Panc1 (cell line): Measurements from ENCODE around the gene NDUFAF8. TPM values are rescaled to one million over a fixed set of nuclear protein-coding genes. Genes with fewer than 3 reads are reported as not detected.

Source experiments
- ATAC-seq: fragments of 200-7000 bp; cut with Tn5 transposase; 2 replicates; pipeline ENCODE4 v1.9.1; 2020; ENCODE audit warnings: mild to moderate bottlenecking, moderate library complexity
- BruUV-seq: library from RNA; stranded (reverse); fragments of 400-500 nt; replicated peaks from 2 replicates; lab custom pipeline; 2021; lab: Mats Ljungman, UMichigan
- CTCF ChIA-PET: fragments of 300-600 bp; sonication (Branson Sonifier 250); formaldehyde crosslinking; loops from one replicate; lab custom pipeline; 2022; ENCODE audit warnings: antibody characterized with exemption; lab: Charles Lee
- POLR2A ChIA-PET: fragments of 300-600 bp; sonication (Branson Sonifier 250); formaldehyde crosslinking; loops from one replicate; lab custom pipeline; 2022; ENCODE audit warnings: antibody characterized with exemption; lab: Charles Lee
- DNase-seq: peaks from one replicate; pipeline ENCODE4 v3.0.0-alpha.2; 2010; ENCODE audit warnings: low read depth, low spot score
- H3K27ac ChIP-seq: 2 replicates; pipeline ENCODE4 v1.5.1; 2011; ENCODE audit warnings: mild to moderate bottlenecking, low read length, inconsistent platforms
- H3K27me3 ChIP-seq: fragments of 200-500 bp; sonication (Bioruptor generic); 2 replicates; pipeline ENCODE4 v1.6.0; 2014; ENCODE audit warnings: low read length, inconsistent platforms; ENCODE audit not compliant: control insufficient read depth, insufficient read depth
- H3K36me3 ChIP-seq: fragments of 200-500 bp; sonication (Bioruptor generic); 2 replicates; pipeline ENCODE4 v1.5.1; 2014; ENCODE audit warnings: inconsistent platforms, mild to moderate bottlenecking, low read length, moderate library complexity; ENCODE audit not compliant: control insufficient read depth, insufficient read depth
- H3K4me1 ChIP-seq: 2 replicates; pipeline ENCODE4 v1.5.1; 2011; ENCODE audit warnings: inconsistent platforms, mild to moderate bottlenecking, low read length, moderate library complexity; ENCODE audit not compliant: control insufficient read depth, insufficient read depth
- H3K4me3 ChIP-seq, 2 experiments: 2 replicates each; pipeline ENCODE4 v1.5.1; 2011 to 2012; ENCODE audit warnings: low read depth in 2 of 2, low read length in 2 of 2, mild to moderate bottlenecking in 2 of 2, inconsistent platforms in 1 of 2, moderate library complexity in 1 of 2
- H3K9me3 ChIP-seq: fragments of 200-500 bp; sonication (Bioruptor generic); 2 replicates; pipeline ENCODE4 v1.5.1; 2014; ENCODE audit warnings: low read depth, mild to moderate bottlenecking, inconsistent platforms, low read length, moderate library complexity; ENCODE audit not compliant: control insufficient read depth, insufficient read depth
- POLR2AphosphoS5 ChIP-seq: IDR thresholded peaks from 2 replicates; pipeline ENCODE4 v1.6.1; 2012; ENCODE audit warnings: mild to moderate bottlenecking, low read depth, low read length, moderate library complexity
- SIN3A ChIP-seq: IDR thresholded peaks from 2 replicates; pipeline ENCODE4 v1.6.1; 2012; ENCODE audit warnings: low read depth, mild to moderate bottlenecking, low read length, moderate library complexity, borderline replicate concordance; ENCODE audit not compliant: insufficient read depth
- TCF7L2 ChIP-seq: IDR thresholded peaks from 2 replicates; pipeline ENCODE4 v1.6.1; 2011; ENCODE audit warnings: mild to moderate bottlenecking, low read depth, low read length, inconsistent platforms
- in situ Hi-C: cut with HindIII; loops from 2 replicates; pipeline ENCODE4 v1.10.0; 2016; ENCODE audit warnings: low sequenced_read_pairs, low pct_unique_long_range_greater_than_20kb
- intact Hi-C: fragments of 100-400 bp; cut with micrococcal nuclease; formaldehyde crosslinking; loops from one replicate; pipeline ENCODE4 v1.10.0; 2022; ENCODE audit not compliant: unreplicated experiment
- total RNA-seq: library from RNA; stranded (reverse); gene quantifications from one replicate; pipeline ENCODE4 v1.2.1, GENCODE V29; 2021; ENCODE audit not compliant: unreplicated experiment
- TF ChIP-seq, protein P1 (sequence below): fragments of 450-650 bp; IDR thresholded peaks from 2 replicates; pipeline ENCODE4 v1.5.1; 2017; ENCODE audit warnings: mild to moderate bottlenecking
- TF ChIP-seq, protein P2 (sequence below), 2 experiments: IDR thresholded peaks; 2 replicates each; pipeline ENCODE4 v1.6.1; 2011 to 2012; ENCODE audit warnings: low read depth in 2 of 2, control low read depth in 1 of 2, low read length in 1 of 2, mild to moderate bottlenecking in 1 of 2, moderate library complexity in 1 of 2; ENCODE audit not compliant: insufficient read depth in 1 of 2

The NDUFAF8 gene
- total RNA-seq, 1 experiment from 2014 or later = 75.8 TPM

DNA sequence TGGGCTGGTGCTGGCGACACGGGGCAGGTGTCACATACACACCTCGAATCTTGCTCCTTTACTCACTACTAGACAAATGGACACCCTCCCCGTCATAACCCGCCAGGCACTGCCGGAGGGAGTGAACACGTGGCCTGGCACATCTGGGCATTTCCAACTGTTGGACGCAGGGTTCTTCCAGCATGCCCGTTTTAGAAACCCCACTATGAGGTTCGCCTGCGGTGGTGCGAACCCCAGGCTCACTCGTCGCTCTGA is 9.5 kb upstream of the NDUFAF8 start:
- BruUV-seq = no TSS peak
- DNase-seq (no peak), ATAC-seq (no peak)
- Histone ChIP-seq H3K27me3 (no peaks in the 10 kb centered on the region), H3K9me3 (no peaks in the 10 kb centered on the region), H3K36me3 (no peaks in the 10 kb centered on the region), H3K27ac (no peak overlapping the region), H3K4me3 (no peak overlapping the region), H3K4me1 (no peaks in the 10 kb centered on the region)
- ChIA-PET POLR2A (no interaction called here), CTCF (interaction anchor here (1.4 kb wide), 1 partner anchor 9 kb away, joined by 4 read pairs; the partner anchor contains the start of genes NDUFAF8 and TEPSIN)
- TF ChIP-seq TCF7L2 = no peak
- in situ Hi-C loops = no loop called here
- intact Hi-C loops = no loop called here

DNA sequence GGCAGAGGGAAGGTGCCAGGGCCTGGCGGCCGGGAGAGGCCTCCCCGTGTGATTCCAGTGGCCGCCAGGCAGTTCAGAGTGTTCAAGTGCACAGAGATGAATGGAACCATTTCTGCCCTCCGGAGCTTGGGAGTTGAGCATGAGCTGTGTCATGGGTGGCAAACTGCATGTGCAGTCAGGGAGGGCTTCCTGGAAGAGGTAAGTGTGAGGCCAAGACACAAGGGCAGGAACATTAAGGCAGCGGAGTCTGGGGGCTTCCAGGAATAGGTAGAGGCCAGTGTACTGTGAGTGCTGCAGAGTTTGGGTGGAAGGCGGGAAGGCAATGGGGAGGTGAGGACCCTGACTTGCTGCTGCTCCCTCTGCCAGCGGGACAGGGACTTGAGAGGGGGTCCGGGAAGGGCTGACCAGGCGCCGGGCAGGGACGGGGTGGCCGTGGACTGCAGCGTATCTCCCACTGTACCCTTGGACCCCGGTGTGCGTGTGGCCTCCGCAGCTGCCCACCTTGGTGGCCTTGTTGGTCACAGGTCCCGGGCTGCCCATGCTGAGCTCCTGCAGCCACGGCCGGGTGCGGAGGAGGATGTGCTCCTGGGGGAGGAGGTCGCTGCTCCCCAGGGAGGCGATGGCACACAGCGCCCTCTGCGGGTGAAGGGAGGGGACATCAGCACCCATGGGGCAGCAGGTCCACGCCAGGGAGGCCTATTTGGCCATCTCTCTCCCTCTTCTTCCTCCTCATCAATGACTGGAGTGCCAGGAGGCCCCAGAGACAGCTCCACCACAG is 8.9 kb upstream of the NDUFAF8 start:
- ChIA-PET CTCF (interaction anchor here (0.5 to 1.4 kb wide), 3 partner anchors 9 to 211 kb away, joined by 3 to 6 read pairs (median 4); partner anchors contain the start of genes NDUFAF8 and TEPSIN), POLR2A (no interaction called here)
- BruUV-seq = no TSS peak
- Histone ChIP-seq H3K4me1 (peaks cover 3% of the 10 kb centered on the region; the same call in 1 of the 2 replicates), H3K27ac (no peak overlapping the region), H3K9me3 (no peaks in the 10 kb centered on the region), H3K36me3 (no peaks in the 10 kb centered on the region), H3K27me3 (no peaks in the 10 kb centered on the region), H3K4me3 (no peak overlapping the region)
- intact Hi-C loops = no loop called here
- in situ Hi-C loops = no loop called here
- TF ChIP-seq, protein P1, sequence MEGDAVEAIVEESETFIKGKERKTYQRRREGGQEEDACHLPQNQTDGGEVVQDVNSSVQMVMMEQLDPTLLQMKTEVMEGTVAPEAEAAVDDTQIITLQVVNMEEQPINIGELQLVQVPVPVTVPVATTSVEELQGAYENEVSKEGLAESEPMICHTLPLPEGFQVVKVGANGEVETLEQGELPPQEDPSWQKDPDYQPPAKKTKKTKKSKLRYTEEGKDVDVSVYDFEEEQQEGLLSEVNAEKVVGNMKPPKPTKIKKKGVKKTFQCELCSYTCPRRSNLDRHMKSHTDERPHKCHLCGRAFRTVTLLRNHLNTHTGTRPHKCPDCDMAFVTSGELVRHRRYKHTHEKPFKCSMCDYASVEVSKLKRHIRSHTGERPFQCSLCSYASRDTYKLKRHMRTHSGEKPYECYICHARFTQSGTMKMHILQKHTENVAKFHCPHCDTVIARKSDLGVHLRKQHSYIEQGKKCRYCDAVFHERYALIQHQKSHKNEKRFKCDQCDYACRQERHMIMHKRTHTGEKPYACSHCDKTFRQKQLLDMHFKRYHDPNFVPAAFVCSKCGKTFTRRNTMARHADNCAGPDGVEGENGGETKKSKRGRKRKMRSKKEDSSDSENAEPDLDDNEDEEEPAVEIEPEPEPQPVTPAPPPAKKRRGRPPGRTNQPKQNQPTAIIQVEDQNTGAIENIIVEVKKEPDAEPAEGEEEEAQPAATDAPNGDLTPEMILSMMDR = peak; percentile 86; the same call in 1 of the 2 replicates
- TF ChIP-seq SIN3A = no peak
- DNase-seq (no peak), ATAC-seq (peak; percentile 70)

GRCh38 chr17:81231121-81231645 is 7.9 kb upstream of the NDUFAF8 start:
- TF ChIP-seq TCF7L2 = no peak
- no peak for TF ChIP-seq SIN3A
- TF ChIP-seq, protein P1 = no peak
- TF ChIP-seq, protein P2, sequence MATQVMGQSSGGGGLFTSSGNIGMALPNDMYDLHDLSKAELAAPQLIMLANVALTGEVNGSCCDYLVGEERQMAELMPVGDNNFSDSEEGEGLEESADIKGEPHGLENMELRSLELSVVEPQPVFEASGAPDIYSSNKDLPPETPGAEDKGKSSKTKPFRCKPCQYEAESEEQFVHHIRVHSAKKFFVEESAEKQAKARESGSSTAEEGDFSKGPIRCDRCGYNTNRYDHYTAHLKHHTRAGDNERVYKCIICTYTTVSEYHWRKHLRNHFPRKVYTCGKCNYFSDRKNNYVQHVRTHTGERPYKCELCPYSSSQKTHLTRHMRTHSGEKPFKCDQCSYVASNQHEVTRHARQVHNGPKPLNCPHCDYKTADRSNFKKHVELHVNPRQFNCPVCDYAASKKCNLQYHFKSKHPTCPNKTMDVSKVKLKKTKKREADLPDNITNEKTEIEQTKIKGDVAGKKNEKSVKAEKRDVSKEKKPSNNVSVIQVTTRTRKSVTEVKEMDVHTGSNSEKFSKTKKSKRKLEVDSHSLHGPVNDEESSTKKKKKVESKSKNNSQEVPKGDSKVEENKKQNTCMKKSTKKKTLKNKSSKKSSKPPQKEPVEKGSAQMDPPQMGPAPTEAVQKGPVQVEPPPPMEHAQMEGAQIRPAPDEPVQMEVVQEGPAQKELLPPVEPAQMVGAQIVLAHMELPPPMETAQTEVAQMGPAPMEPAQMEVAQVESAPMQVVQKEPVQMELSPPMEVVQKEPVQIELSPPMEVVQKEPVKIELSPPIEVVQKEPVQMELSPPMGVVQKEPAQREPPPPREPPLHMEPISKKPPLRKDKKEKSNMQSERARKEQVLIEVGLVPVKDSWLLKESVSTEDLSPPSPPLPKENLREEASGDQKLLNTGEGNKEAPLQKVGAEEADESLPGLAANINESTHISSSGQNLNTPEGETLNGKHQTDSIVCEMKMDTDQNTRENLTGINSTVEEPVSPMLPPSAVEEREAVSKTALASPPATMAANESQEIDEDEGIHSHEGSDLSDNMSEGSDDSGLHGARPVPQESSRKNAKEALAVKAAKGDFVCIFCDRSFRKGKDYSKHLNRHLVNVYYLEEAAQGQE (IDR thresholded peaks at IDR 0.05; ENCODE audit: insufficient read depth in 1 of 2, low read depth in 2 of 2, low read length in 1 of 2) = no peak
- no peak for TF ChIP-seq POLR2AphosphoS5
- H3K4me1 ChIP-seq = peaks cover 7% of the 10 kb centered on the region; the same call in 1 of the 2 replicates
- no TSS peak for BruUV-seq
- ChIA-PET POLR2A (no interaction called here), CTCF (no interaction called here)
- no peak for DNase-seq
- no peak for ATAC-seq
- no peak overlapping the region for H3K4me3 ChIP-seq
- in situ Hi-C loops = no loop called here
- H3K36me3 ChIP-seq = no peaks in the 10 kb centered on the region
- no peaks in the 10 kb centered on the region for H3K9me3 ChIP-seq
- intact Hi-C loops = no loop called here
- no peak overlapping the region for H3K27ac ChIP-seq
- no peaks in the 10 kb centered on the region for H3K27me3 ChIP-seq
